K562 (cell line): ENCODE measurements around the gene RHOF. TPM values are rescaled to one million over a fixed set of nuclear protein-coding genes. Genes with fewer than 3 reads are reported as not detected.

ENCODE experiments used
- CBFA2T2 ChIP-seq: fragments of 450-650 bp; conservative IDR thresholded peaks from 2 replicates; pipeline ENCODE4 v1.6.1; 2017; ENCODE audit warnings: mild to moderate bottlenecking
- CBFB ChIP-seq: sonication (generic); formaldehyde crosslinking; IDR thresholded peaks from 2 replicates; pipeline ENCODE4 v1.4.0; 2020; ENCODE audit warnings: mild to moderate bottlenecking, missing genetic modification reagents
- EZH2 ChIP-seq: IDR thresholded peaks from 2 replicates; pipeline ENCODE4 v1.6.1; 2012; ENCODE audit warnings: low read depth, mild to moderate bottlenecking, inconsistent platforms, low read length, borderline replicate concordance
- GATAD2A ChIP-seq: fragments of 450-650 bp; IDR thresholded peaks from 2 replicates; pipeline ENCODE4 v1.6.1; 2017
- L3MBTL2 ChIP-seq: fragments of 450-650 bp; IDR thresholded peaks from 2 replicates; pipeline ENCODE4 v1.6.1; 2016; ENCODE audit warnings: mild to moderate bottlenecking, moderate library complexity
- MEIS2 ChIP-seq: fragments of 450-650 bp; IDR thresholded peaks from 2 replicates; pipeline ENCODE4 v1.6.1; 2014; ENCODE audit warnings: mild to moderate bottlenecking; ENCODE audit not compliant: partially characterized antibody
- PCBP1 ChIP-seq: fragments of 200-400 bp; formaldehyde crosslinking; IDR thresholded peaks from 2 replicates; pipeline ENCODE4 v1.6.1; 2018; ENCODE audit warnings: mild to moderate bottlenecking, low read depth, low read length; ENCODE audit not compliant: poor library complexity, severe bottlenecking
- PHF8 ChIP-seq: fragments of 200-600 bp; sonication (generic); IDR thresholded peaks from 2 replicates; pipeline ENCODE4 v1.6.1; 2012; ENCODE audit warnings: mixed run types, mild to moderate bottlenecking, inconsistent platforms, low read length, moderate library complexity, borderline replicate concordance
- PPARD ChIP-seq: fragments of 250-450 bp; sonication (Bioruptor Pico); IDR thresholded peaks from 2 replicates; pipeline ENCODE4 v1.8.0; 2022; ENCODE audit warnings: inconsistent platforms, mild to moderate bottlenecking, moderate library complexity
- SMARCA5 ChIP-seq: fragments of 450-650 bp; IDR thresholded peaks from 2 replicates; pipeline ENCODE4 v1.6.1; 2016
- SMARCB1 ChIP-seq: IDR thresholded peaks from 2 replicates; pipeline ENCODE4 v1.6.1; 2011; ENCODE audit warnings: improper control_type of control experiment, low read depth; ENCODE audit not compliant: insufficient read length
- ZNF3 ChIP-seq: fragments of 250-450 bp; sonication (Bioruptor Pico); IDR thresholded peaks from 2 replicates; pipeline ENCODE4 v1.5.0; 2021; ENCODE audit warnings: mild to moderate bottlenecking, moderate library complexity
- ZNF76 ChIP-seq: fragments of 250-450 bp; sonication (Bioruptor Pico); IDR thresholded peaks from 2 replicates; pipeline ENCODE4 v1.4.0; 2020; ENCODE audit warnings: mild to moderate bottlenecking, moderate library complexity, borderline replicate concordance
- polyA plus RNA-seq, 8 experiments: library from polyadenylated mRNA; depleted of rRNA in 4 of 8; stranded (reverse) in 5 of 8; unstranded in 3 of 8; fragments of >200 nt; fragmentation: Nextera tagmentation in 2 of 8; fragmentation: Illumina TruSeq in 1 of 8; extraction: Ambion mirVana in 2 of 8; extraction: Trizol in 1 of 8; gene quantifications; 2 replicates each; pipeline versions ENCODE4 v1.2.1 to v1.2.3, GENCODE V29; 2011 to 2014; ENCODE audit warnings: inconsistent platforms in 1 of 8, missing spikeins in 1 of 8
- total RNA-seq, 7 experiments: library from RNA; depleted of rRNA in 6 of 7; stranded (reverse); fragments of >200 nt in 6 of 7; fragmentation: Illumina TruSeq in 2 of 7; extraction: Trizol in 2 of 7; gene quantifications; 2 replicates each; pipeline versions ENCODE4 v1.2.1 to v1.2.3, GENCODE V29; 2011 to 2021; ENCODE audit warnings: low replicate concordance in 1 of 7
- TF ChIP-seq, protein P1 (sequence below): fragments of 450-650 bp; IDR thresholded peaks from 2 replicates; pipeline ENCODE4 v1.6.1; 2016; ENCODE audit warnings: mild to moderate bottlenecking, moderate library complexity
- TF ChIP-seq, protein P2 (sequence below): sonication (generic); formaldehyde crosslinking; IDR thresholded peaks from 2 replicates; pipeline ENCODE4 v1.8.1; 2023; ENCODE audit warnings: mild to moderate bottlenecking, missing genetic modification reagents

RHOF gene
- total and polyA plus RNA-seq, 9 of the 15 experiments (the other 6 are each of a cell fraction or from before 2014, with no cell fraction given) = 0.13 to 10.1 (median 4.0) TPM

DNA sequence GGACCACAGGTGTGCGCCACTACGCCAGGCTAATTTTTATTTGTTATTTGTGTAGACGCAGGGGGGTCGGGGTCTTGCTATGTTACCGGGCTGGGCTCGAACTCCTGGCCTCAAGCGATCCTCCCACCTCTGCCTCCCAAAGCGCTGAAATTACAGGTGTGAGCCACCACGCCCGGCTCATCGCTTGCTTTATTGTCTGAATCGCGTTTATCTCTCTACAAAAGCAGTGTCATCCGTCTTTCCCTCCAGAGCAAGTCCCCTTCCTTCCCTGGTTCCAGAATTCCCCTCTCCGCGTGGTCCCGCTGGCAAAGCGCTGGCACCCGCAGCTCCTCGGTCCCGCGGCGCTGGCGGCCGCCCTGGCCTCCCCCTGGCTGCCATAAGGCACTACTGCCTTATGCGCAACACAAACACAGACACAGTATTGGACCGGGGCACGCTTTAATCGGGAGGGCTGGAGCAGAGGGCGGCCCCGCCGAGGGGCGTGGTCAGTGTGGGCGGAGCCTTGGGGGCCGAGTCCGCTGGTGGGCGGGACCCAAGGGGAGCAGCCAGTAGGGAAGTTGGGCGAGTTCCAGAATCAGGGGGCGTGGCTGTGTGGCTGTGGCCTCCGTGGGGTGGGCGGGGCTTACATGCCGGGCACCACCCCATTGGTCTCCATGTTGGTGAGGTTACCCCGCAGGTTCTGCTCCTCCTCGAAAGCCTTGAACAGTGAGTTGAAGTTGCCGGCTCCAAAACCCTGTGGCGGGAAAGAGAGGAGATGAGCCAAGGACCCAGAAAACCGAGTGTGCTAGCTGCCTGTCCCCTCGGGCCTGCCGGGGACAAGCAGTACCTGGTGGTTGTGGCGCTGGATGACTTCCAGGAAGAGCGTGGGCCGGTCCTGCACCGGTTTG, 45.9 kb upstream of the RHOF start (continued):
- TF ChIP-seq, protein P1, sequence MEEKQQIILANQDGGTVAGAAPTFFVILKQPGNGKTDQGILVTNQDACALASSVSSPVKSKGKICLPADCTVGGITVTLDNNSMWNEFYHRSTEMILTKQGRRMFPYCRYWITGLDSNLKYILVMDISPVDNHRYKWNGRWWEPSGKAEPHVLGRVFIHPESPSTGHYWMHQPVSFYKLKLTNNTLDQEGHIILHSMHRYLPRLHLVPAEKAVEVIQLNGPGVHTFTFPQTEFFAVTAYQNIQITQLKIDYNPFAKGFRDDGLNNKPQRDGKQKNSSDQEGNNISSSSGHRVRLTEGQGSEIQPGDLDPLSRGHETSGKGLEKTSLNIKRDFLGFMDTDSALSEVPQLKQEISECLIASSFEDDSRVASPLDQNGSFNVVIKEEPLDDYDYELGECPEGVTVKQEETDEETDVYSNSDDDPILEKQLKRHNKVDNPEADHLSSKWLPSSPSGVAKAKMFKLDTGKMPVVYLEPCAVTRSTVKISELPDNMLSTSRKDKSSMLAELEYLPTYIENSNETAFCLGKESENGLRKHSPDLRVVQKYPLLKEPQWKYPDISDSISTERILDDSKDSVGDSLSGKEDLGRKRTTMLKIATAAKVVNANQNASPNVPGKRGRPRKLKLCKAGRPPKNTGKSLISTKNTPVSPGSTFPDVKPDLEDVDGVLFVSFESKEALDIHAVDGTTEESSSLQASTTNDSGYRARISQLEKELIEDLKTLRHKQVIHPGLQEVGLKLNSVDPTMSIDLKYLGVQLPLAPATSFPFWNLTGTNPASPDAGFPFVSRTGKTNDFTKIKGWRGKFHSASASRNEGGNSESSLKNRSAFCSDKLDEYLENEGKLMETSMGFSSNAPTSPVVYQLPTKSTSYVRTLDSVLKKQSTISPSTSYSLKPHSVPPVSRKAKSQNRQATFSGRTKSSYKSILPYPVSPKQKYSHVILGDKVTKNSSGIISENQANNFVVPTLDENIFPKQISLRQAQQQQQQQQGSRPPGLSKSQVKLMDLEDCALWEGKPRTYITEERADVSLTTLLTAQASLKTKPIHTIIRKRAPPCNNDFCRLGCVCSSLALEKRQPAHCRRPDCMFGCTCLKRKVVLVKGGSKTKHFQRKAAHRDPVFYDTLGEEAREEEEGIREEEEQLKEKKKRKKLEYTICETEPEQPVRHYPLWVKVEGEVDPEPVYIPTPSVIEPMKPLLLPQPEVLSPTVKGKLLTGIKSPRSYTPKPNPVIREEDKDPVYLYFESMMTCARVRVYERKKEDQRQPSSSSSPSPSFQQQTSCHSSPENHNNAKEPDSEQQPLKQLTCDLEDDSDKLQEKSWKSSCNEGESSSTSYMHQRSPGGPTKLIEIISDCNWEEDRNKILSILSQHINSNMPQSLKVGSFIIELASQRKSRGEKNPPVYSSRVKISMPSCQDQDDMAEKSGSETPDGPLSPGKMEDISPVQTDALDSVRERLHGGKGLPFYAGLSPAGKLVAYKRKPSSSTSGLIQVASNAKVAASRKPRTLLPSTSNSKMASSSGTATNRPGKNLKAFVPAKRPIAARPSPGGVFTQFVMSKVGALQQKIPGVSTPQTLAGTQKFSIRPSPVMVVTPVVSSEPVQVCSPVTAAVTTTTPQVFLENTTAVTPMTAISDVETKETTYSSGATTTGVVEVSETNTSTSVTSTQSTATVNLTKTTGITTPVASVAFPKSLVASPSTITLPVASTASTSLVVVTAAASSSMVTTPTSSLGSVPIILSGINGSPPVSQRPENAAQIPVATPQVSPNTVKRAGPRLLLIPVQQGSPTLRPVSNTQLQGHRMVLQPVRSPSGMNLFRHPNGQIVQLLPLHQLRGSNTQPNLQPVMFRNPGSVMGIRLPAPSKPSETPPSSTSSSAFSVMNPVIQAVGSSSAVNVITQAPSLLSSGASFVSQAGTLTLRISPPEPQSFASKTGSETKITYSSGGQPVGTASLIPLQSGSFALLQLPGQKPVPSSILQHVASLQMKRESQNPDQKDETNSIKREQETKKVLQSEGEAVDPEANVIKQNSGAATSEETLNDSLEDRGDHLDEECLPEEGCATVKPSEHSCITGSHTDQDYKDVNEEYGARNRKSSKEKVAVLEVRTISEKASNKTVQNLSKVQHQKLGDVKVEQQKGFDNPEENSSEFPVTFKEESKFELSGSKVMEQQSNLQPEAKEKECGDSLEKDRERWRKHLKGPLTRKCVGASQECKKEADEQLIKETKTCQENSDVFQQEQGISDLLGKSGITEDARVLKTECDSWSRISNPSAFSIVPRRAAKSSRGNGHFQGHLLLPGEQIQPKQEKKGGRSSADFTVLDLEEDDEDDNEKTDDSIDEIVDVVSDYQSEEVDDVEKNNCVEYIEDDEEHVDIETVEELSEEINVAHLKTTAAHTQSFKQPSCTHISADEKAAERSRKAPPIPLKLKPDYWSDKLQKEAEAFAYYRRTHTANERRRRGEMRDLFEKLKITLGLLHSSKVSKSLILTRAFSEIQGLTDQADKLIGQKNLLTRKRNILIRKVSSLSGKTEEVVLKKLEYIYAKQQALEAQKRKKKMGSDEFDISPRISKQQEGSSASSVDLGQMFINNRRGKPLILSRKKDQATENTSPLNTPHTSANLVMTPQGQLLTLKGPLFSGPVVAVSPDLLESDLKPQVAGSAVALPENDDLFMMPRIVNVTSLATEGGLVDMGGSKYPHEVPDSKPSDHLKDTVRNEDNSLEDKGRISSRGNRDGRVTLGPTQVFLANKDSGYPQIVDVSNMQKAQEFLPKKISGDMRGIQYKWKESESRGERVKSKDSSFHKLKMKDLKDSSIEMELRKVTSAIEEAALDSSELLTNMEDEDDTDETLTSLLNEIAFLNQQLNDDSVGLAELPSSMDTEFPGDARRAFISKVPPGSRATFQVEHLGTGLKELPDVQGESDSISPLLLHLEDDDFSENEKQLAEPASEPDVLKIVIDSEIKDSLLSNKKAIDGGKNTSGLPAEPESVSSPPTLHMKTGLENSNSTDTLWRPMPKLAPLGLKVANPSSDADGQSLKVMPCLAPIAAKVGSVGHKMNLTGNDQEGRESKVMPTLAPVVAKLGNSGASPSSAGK = no peak; the same call in 1 of the 2 replicates
- no peak for TF ChIP-seq SMARCB1
- TF ChIP-seq, protein P2, sequence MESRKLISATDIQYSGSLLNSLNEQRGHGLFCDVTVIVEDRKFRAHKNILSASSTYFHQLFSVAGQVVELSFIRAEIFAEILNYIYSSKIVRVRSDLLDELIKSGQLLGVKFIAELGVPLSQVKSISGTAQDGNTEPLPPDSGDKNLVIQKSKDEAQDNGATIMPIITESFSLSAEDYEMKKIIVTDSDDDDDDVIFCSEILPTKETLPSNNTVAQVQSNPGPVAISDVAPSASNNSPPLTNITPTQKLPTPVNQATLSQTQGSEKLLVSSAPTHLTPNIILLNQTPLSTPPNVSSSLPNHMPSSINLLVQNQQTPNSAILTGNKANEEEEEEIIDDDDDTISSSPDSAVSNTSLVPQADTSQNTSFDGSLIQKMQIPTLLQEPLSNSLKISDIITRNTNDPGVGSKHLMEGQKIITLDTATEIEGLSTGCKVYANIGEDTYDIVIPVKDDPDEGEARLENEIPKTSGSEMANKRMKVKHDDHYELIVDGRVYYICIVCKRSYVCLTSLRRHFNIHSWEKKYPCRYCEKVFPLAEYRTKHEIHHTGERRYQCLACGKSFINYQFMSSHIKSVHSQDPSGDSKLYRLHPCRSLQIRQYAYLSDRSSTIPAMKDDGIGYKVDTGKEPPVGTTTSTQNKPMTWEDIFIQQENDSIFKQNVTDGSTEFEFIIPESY (CRISPR knock-in tag) = no peak; the same call in 1 of the 2 replicates
- TF ChIP-seq CBFB = no peak
- peak; percentile 86; the same call in 1 of the 2 replicates for TF ChIP-seq PHF8
- no peak for TF ChIP-seq PPARD (CRISPR knock-in tag)
- TF ChIP-seq L3MBTL2 = peak; percentile 75
- 0 out of 2 replicates have a peak, but pooled peaks have one; percentile 47 for TF ChIP-seq GATAD2A
- TF ChIP-seq EZH2 = no peak
- no peak for TF ChIP-seq ZNF76 (CRISPR knock-in tag)
- TF ChIP-seq ZNF3 = no peak
- TF ChIP-seq SMARCA5 = peak; percentile 83
- TF ChIP-seq PCBP1 = no peak
- no peak for TF ChIP-seq MEIS2
- no peak for TF ChIP-seq CBFA2T2
